ENCODE measurements around the gene STK10.

GRCh38 chr5:172086194-172086975 is 101.6 kb downstream of the STK10 start:
- TF ChIP-seq, protein P1, sequence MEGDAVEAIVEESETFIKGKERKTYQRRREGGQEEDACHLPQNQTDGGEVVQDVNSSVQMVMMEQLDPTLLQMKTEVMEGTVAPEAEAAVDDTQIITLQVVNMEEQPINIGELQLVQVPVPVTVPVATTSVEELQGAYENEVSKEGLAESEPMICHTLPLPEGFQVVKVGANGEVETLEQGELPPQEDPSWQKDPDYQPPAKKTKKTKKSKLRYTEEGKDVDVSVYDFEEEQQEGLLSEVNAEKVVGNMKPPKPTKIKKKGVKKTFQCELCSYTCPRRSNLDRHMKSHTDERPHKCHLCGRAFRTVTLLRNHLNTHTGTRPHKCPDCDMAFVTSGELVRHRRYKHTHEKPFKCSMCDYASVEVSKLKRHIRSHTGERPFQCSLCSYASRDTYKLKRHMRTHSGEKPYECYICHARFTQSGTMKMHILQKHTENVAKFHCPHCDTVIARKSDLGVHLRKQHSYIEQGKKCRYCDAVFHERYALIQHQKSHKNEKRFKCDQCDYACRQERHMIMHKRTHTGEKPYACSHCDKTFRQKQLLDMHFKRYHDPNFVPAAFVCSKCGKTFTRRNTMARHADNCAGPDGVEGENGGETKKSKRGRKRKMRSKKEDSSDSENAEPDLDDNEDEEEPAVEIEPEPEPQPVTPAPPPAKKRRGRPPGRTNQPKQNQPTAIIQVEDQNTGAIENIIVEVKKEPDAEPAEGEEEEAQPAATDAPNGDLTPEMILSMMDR (IDR thresholded peaks at IDR 0.05) = no peak
- no peak for TF ChIP-seq NR3C1 (IDR thresholded peaks at IDR 0.05)
- TF ChIP-seq SMC3 (IDR thresholded peaks at IDR 0.05) = no peak
- no peak for TF ChIP-seq JUN (IDR thresholded peaks at IDR 0.05)
- TF ChIP-seq ZFP36 (IDR thresholded peaks at IDR 0.05; ENCODE audit: borderline replicate concordance, partially characterized antibody) = no peak
- TF ChIP-seq TFCP2L1 (CRISPR knock-in tag; IDR thresholded peaks at IDR 0.05) = no peak
- no peak for TF ChIP-seq RAD21 (conservative IDR thresholded peaks at IDR 0.05 in 1 of 2, IDR thresholded peaks at IDR 0.05 in 1 of 2)
- TF ChIP-seq POLR2A (IDR thresholded peaks at IDR 0.05; ENCODE audit: low read length) = no peak
- no peak for TF ChIP-seq ZC3H11A (IDR thresholded peaks at IDR 0.05)
- TF ChIP-seq HDAC2 (IDR thresholded peaks at IDR 0.05) = no peak
- TF ChIP-seq PHF8 (IDR thresholded peaks at IDR 0.05; ENCODE audit: borderline replicate concordance, low read depth) = no peak
- TF ChIP-seq CHD2 (IDR thresholded peaks at IDR 0.05; ENCODE audit: low read length, partially characterized antibody) = no peak
- no peak for TF ChIP-seq EP300 (IDR thresholded peaks at IDR 0.05)
- TF ChIP-seq RNF2 (IDR thresholded peaks at IDR 0.05; ENCODE audit: borderline replicate concordance, low read depth) = no peak
